Endothelial cell of umbilical vein (primary cell): ENCODE data around the gene FES. TPM values are rescaled to one million over a fixed set of nuclear protein-coding genes. Genes with fewer than 3 reads are reported as not detected.

Source experiments
- BruUV-seq: library from RNA; stranded (reverse); fragments of 400-500 nt; replicated peaks from 2 replicates; lab custom pipeline; 2021; lab: Mats Ljungman, UMichigan
- CTCF ChIA-PET: fragments of 300-600, 350-600 bp; sonication (Branson Sonifier 250); formaldehyde crosslinking; loops from one replicate; lab custom pipeline; 2021; ENCODE audit warnings: antibody characterized with exemption, inconsistent platforms; lab: Charles Lee
- POLR2A ChIA-PET: fragments of 300-600, 350-600 bp; sonication (Branson Sonifier 250); formaldehyde crosslinking; loops from one replicate; lab custom pipeline; 2021; ENCODE audit warnings: antibody characterized with exemption, inconsistent platforms; lab: Charles Lee
- DNase-seq: peaks from one replicate; pipeline ENCODE4 v3.0.0-alpha.2; 2011; ENCODE audit warnings: low read depth, low spot score
- FAIRE-seq: peaks from 2 replicates; lab custom pipeline; 2011; peaks lifted over from hg19 to GRCh38; lab: Jason Lieb, UNC
- H2AFZ ChIP-seq: 2 replicates; pipeline ENCODE4 v1.6.0; 2012; ENCODE audit warnings: low read depth, low read length, control low read depth, inconsistent platforms
- H3K27ac ChIP-seq: 2 replicates; pipeline ENCODE4 v1.5.1; 2011; ENCODE audit warnings: low read depth, mild to moderate bottlenecking, control low read depth, low read length, moderate library complexity; ENCODE audit not compliant: insufficient read depth
- H3K27me3 ChIP-seq, 2 experiments: 2 replicates each; pipeline versions ENCODE4 v1.6.0 to v1.6.1; 2011; ENCODE audit warnings: low read length in 2 of 2, mixed read lengths in 1 of 2; ENCODE audit not compliant: control insufficient read depth in 2 of 2, insufficient read depth in 2 of 2
- H3K36me3 ChIP-seq, 2 experiments: 2 replicates in 1 of 2; 3 replicates in 1 of 2; pipeline ENCODE4 v1.5.1; 2011; ENCODE audit warnings: low read length in 2 of 2, mild to moderate bottlenecking in 1 of 2, moderate library complexity in 1 of 2; ENCODE audit not compliant: control insufficient read depth in 2 of 2, insufficient read depth in 2 of 2; ENCODE audit errors: extremely low read depth in 1 of 2
- H3K4me1 ChIP-seq: 3 replicates; pipeline ENCODE4 v1.5.1; 2011; ENCODE audit warnings: mild to moderate bottlenecking, low read length; ENCODE audit not compliant: control insufficient read depth, insufficient read depth; ENCODE audit errors: extremely low read depth
- H3K4me2 ChIP-seq: 2 replicates; pipeline ENCODE4 v1.6.1; 2011; ENCODE audit warnings: low read length, control low read depth, mixed read lengths; ENCODE audit not compliant: insufficient read depth
- H3K4me3 ChIP-seq, 3 experiments: fragments of 200-600 bp in 1 of 3; sonication (generic), shearing (Covaris generic) in 1 of 3; replicated peaks in 1 of 3; 2 replicates each; pipeline ENCODE4 v1.5.1; 2011 to 2016; ENCODE audit warnings: control low read depth in 3 of 3, low read length in 3 of 3, mild to moderate bottlenecking in 2 of 3, inconsistent platforms in 1 of 3, low read depth in 1 of 3, moderate library complexity in 1 of 3; ENCODE audit not compliant: insufficient read depth in 1 of 3
- H3K79me2 ChIP-seq: 2 replicates; pipeline ENCODE4 v1.6.0; 2012; ENCODE audit warnings: low read length, inconsistent platforms; ENCODE audit not compliant: control insufficient read depth, insufficient read depth
- H3K9ac ChIP-seq: replicated peaks from 2 replicates; pipeline ENCODE3; 2011; ENCODE audit warnings: low read length, control low read depth; ENCODE audit not compliant: insufficient read depth; ENCODE audit errors: extremely low read depth
- H3K9me1 ChIP-seq: replicated peaks from 3 replicates; pipeline ENCODE4 v1.6.0; 2011; ENCODE audit warnings: mild to moderate bottlenecking, low read length; ENCODE audit not compliant: control insufficient read depth, insufficient read depth; ENCODE audit errors: extremely low read depth
- H3K9me3 ChIP-seq: replicated peaks from 2 replicates; pipeline ENCODE4 v1.5.1; 2012; ENCODE audit warnings: low read length, inconsistent platforms; ENCODE audit not compliant: control insufficient read depth, insufficient read depth
- H4K20me1 ChIP-seq: replicated peaks from 2 replicates; pipeline ENCODE3; 2011; ENCODE audit warnings: mild to moderate bottlenecking, low read length; ENCODE audit not compliant: control insufficient read depth, insufficient read depth; ENCODE audit errors: extremely low read depth
- EZH2 ChIP-seq: IDR thresholded peaks from 2 replicates; pipeline ENCODE4 v1.6.1; 2012; ENCODE audit warnings: borderline replicate concordance, low read depth, mild to moderate bottlenecking, moderate library complexity, low read length, inconsistent platforms; ENCODE audit not compliant: severe bottlenecking
- FOS ChIP-seq: IDR thresholded peaks from 2 replicates; pipeline ENCODE4 v1.6.1; 2011; ENCODE audit warnings: mild to moderate bottlenecking, low read length, moderate library complexity, borderline replicate concordance; ENCODE audit not compliant: insufficient read depth
- GATA2 ChIP-seq: IDR thresholded peaks from 2 replicates; pipeline ENCODE4 v1.7.0; 2011; ENCODE audit warnings: low read depth, mild to moderate bottlenecking, moderate library complexity, mixed read lengths, low read length; ENCODE audit not compliant: insufficient read length, insufficient read depth
- JUN ChIP-seq: IDR thresholded peaks from 2 replicates; pipeline ENCODE4 v1.6.1; 2011; ENCODE audit warnings: borderline replicate concordance, low read depth; ENCODE audit not compliant: insufficient read length, insufficient read depth
- MYC ChIP-seq: IDR thresholded peaks from one replicate; pipeline ENCODE4 v1.6.1; 2011; ENCODE audit warnings: mild to moderate bottlenecking, low read depth, low read length
- POLR2A ChIP-seq: IDR thresholded peaks from 2 replicates; pipeline ENCODE4 v1.6.1; 2012; ENCODE audit warnings: low read depth, mild to moderate bottlenecking, control low read depth, low read length
- POLR2AphosphoS5 ChIP-seq: IDR thresholded peaks from 2 replicates; pipeline ENCODE4 v1.6.1; 2012; ENCODE audit warnings: low read depth, mild to moderate bottlenecking, control low read depth, low read length, moderate library complexity; ENCODE audit not compliant: insufficient read depth
- dilution Hi-C: fragments of 300-500 bp; cut with MboI; formaldehyde crosslinking; loops from one replicate; pipeline ENCODE4 v1.15.0; 2019; ENCODE audit warnings: low sequenced_read_pairs; ENCODE audit not compliant: extremely low pct_ligation_motif_present
- intact Hi-C: fragments of 100-400 bp; cut with micrococcal nuclease; formaldehyde crosslinking; loops from one replicate; pipeline ENCODE4 v1.10.0; 2022
- polyA plus RNA-seq, 4 experiments: library from polyadenylated mRNA; depleted of rRNA in 3 of 4; stranded (reverse) in 3 of 4; unstranded in 1 of 4; fragments of >200 nt; gene quantifications; 2 replicates each; pipeline versions ENCODE4 v1.2.1 to v1.2.3, GENCODE V29; 2011 to 2012; ENCODE audit warnings: missing spikeins in 1 of 4
- total RNA-seq: library from RNA; stranded (reverse); gene quantifications from 2 replicates; pipeline ENCODE4 v1.2.3, GENCODE V29; 2021
- TF ChIP-seq, protein P1 (sequence below), 2 donors: IDR thresholded peaks; 1 replicate in 1 of 2; 2 replicates in 1 of 2; pipeline ENCODE4 v1.5.1; 2011; ENCODE audit warnings: low read length in 2 of 2, mild to moderate bottlenecking in 2 of 2, moderate library complexity in 2 of 2, control low read depth in 1 of 2, inconsistent platforms in 1 of 2, low read depth in 1 of 2; ENCODE audit not compliant: insufficient read depth in 1 of 2; ENCODE audit errors: extremely low read depth in 1 of 2
- TF ChIP-seq, protein P2 (sequence below): IDR thresholded peaks from 2 replicates; pipeline ENCODE4 v1.6.1; 2011; ENCODE audit not compliant: insufficient read depth, insufficient read length

The FES gene
- total and polyA plus RNA-seq, 2 donors (not counting 3 experiments of a cell fraction or from before 2014, with no cell fraction given), result 41.5 to 58.1 TPM

DNA sequence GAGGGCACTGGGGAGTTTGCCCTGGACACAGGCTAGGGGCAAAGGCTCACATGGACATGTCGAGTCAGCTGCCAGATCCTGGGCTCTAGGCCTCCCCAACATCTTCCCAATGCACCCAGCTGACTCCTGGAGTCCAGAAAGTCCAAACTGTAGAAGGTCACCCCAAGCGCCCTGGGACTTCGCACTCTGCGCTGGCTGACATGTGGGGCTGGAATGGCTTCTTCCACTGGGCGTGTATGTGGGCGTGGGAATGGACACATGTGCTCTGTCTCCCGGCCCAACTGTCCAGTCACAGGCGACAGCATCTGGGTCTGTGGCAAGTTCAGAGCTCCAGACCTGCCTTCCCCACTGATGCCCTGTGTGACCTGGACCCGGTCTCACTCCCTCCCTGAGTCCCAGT, 29.2 kb upstream of the FES start:
- Histone ChIP-seq H3K4me2 (no peak overlapping the region), H3K36me3 (no peaks in the 10 kb centered on the region), H3K9me1 (no peaks in the 10 kb centered on the region), H3K9ac (no peak overlapping the region), H3K27ac (no peak overlapping the region), H4K20me1 (no peaks in the 10 kb centered on the region), H2AFZ (no peak overlapping the region), H3K4me3 (no peak overlapping the region), H3K79me2 (no peaks in the 10 kb centered on the region), H3K27me3 (peaks cover 0 to 3% of the 10 kb centered on the region in 2 experiments), H3K4me1 (no peaks in the 10 kb centered on the region), H3K9me3 (no peaks in the 10 kb centered on the region)
- BruUV-seq, result no TSS peak
- intact Hi-C loops (no loop called here), dilution Hi-C loops (no loop called here)
- TF ChIP-seq FOS, result no peak
- TF ChIP-seq MYC, result no peak
- no peak for TF ChIP-seq GATA2
- TF ChIP-seq POLR2AphosphoS5, result no peak
- no peak for TF ChIP-seq EZH2
- no peak for TF ChIP-seq JUN
- no peak for TF ChIP-seq POLR2A
- TF ChIP-seq, protein P1, sequence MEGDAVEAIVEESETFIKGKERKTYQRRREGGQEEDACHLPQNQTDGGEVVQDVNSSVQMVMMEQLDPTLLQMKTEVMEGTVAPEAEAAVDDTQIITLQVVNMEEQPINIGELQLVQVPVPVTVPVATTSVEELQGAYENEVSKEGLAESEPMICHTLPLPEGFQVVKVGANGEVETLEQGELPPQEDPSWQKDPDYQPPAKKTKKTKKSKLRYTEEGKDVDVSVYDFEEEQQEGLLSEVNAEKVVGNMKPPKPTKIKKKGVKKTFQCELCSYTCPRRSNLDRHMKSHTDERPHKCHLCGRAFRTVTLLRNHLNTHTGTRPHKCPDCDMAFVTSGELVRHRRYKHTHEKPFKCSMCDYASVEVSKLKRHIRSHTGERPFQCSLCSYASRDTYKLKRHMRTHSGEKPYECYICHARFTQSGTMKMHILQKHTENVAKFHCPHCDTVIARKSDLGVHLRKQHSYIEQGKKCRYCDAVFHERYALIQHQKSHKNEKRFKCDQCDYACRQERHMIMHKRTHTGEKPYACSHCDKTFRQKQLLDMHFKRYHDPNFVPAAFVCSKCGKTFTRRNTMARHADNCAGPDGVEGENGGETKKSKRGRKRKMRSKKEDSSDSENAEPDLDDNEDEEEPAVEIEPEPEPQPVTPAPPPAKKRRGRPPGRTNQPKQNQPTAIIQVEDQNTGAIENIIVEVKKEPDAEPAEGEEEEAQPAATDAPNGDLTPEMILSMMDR (IDR thresholded peaks at IDR 0.05; ENCODE audit: extremely low read depth in 1 of 2, insufficient read depth in 1 of 2, low read depth in 1 of 2, low read length in 2 of 2), result no peak
- TF ChIP-seq, protein P2, sequence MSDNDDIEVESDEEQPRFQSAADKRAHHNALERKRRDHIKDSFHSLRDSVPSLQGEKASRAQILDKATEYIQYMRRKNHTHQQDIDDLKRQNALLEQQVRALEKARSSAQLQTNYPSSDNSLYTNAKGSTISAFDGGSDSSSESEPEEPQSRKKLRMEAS, result no peak
- DNase-seq, result no peak
- no peak for FAIRE-seq
- CTCF ChIA-PET, result no interaction called here
- POLR2A ChIA-PET, result no interaction called here
